Hematopoietic multipotent progenitor cell treated with erythropoietin and hydrocortisone succinate and interleukin-3 and kit ligand, for 4 days (in vitro differentiated cells): ENCODE results near the gene PNPLA5.

Source experiments
- DNase-seq: peaks from one replicate; pipeline ENCODE4 v3.0.0-alpha.2; 2015

Gene PNPLA5

GRCh38 chr22:43901976-43902643, 10.3 kb upstream of the PNPLA5 start:
- no peak for DNase-seq

- no peak for DNase-seq
Observed at GRCh38 chr22:43900206-43900605, 8.4 kb upstream of the PNPLA5 start.

GRCh38 chr22:43897751-43898261, 6.0 kb upstream of the PNPLA5 start:
- no peak for DNase-seq

GRCh38 chr22:43895986-43896645, 4.3 kb upstream of the PNPLA5 start:
- DNase-seq = peak; percentile 18

GRCh38 chr22:43894122-43894521, 2.3 kb upstream of the PNPLA5 start:
- no peak for DNase-seq

GRCh38 chr22:43893266-43893665, 1.5 kb upstream of the PNPLA5 start:
- DNase-seq = no peak

GRCh38 chr22:43892183-43892894, 526 bp upstream of the PNPLA5 start:
- no peak for DNase-seq

- DNase-seq = no peak
Observed at GRCh38 chr22:43890901-43891331, 897 bp downstream of the PNPLA5 start.

- no peak for DNase-seq
Observed at GRCh38 chr22:43889860-43890253, 2.0 kb downstream of the PNPLA5 start.

- DNase-seq = no peak
Observed at GRCh38 chr22:43889201-43889859, 2.5 kb downstream of the PNPLA5 start.

- DNase-seq = no peak
Observed at GRCh38 chr22:43888740-43889139, 3.1 kb downstream of the PNPLA5 start.

- DNase-seq = no peak
Observed at GRCh38 chr22:43887391-43887790, 4.4 kb downstream of the PNPLA5 start.

- no peak for DNase-seq
Observed at GRCh38 chr22:43886231-43886630, 5.6 kb downstream of the PNPLA5 start.

- no peak for DNase-seq
Observed at GRCh38 chr22:43885786-43886185, 6.0 kb downstream of the PNPLA5 start.

- no peak for DNase-seq
Observed at GRCh38 chr22:43885319-43885671, 6.5 kb downstream of the PNPLA5 start.

- peak; percentile 70 for DNase-seq
Observed at GRCh38 chr22:43884600-43885318, 7.1 kb downstream of the PNPLA5 start.

- DNase-seq = no peak
Observed at GRCh38 chr22:43883719-43884415, 7.9 kb downstream of the PNPLA5 start.

- DNase-seq = peak; percentile 81
Observed at GRCh38 chr22:43883012-43883661, 8.7 kb downstream of the PNPLA5 start.

GRCh38 chr22:43882122-43882767, 9.6 kb downstream of the PNPLA5 start:
- no peak for DNase-seq

GRCh38 chr22:43881091-43882061, 10.4 kb downstream of the PNPLA5 start:
- no peak for DNase-seq
